Muscle of arm (tissue), 12 donors: ENCODE data around the gene SMG6. TPM values are rescaled to one million over a fixed set of nuclear protein-coding genes. Genes with fewer than 3 reads are reported as not detected.
A peak's percentile ranks its signal among the peaks of the same experiment; 100 is the strongest.

Source experiments
- DNase-seq: peaks from one replicate; pipeline ENCODE4 v3.0.0-alpha.2; 2013
- polyA plus RNA-seq, 12 donors: library from polyadenylated mRNA; unstranded; fragments of 120-200 nt; gene quantifications; one replicate each; pipeline ENCODE4 v1.2.1, GENCODE V29; 2013; ENCODE audit not compliant: insufficient read length in 12 of 12

The SMG6 gene
- polyA plus RNA-seq, 12 donors, result 12.2 to 33.6 (median 18.2) TPM; not detected in 1

DNA sequence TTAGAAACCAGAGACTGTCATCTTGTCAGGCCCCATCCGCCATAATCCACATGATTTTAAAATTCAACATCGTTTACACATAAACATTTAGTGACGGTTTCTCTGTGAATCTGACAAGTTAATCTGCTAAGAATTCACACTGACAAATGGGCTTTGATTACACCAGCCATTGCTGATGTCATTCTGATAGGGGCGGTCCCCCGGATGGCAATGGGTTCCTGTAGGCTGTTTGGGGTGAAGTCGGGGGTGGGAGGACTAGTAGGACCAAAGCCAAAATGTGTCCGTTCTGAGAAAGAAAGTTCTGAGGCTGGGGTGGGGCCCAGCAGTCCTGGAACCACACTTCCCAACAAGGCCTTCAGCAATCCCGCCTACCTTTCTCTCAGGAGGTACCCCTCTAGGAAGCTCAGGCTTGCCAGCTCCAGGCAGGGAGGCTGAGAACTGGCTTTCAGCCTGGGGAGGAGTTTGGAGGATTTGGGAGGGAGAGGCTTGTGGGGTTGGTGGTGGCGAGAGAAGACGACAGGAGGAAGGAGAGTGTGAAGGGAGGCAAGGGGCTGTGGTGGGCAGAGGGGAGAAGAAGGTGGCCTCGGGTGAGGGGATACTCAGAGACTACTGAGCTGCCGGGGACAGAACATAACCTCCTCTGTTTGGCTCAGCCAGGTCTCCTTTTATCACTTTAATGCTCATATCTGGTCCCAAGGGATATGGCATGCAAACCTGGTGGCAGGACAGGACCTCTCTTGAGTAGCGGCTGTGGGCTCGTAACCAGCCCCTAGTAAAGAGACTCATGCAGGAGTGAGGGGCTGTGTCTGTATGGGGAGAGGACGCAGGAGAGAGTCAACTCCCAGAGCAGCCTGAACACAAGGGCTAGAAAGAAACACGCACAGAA lies 240.1 kb downstream of the SMG6 start:
- no peak for DNase-seq

DNA sequence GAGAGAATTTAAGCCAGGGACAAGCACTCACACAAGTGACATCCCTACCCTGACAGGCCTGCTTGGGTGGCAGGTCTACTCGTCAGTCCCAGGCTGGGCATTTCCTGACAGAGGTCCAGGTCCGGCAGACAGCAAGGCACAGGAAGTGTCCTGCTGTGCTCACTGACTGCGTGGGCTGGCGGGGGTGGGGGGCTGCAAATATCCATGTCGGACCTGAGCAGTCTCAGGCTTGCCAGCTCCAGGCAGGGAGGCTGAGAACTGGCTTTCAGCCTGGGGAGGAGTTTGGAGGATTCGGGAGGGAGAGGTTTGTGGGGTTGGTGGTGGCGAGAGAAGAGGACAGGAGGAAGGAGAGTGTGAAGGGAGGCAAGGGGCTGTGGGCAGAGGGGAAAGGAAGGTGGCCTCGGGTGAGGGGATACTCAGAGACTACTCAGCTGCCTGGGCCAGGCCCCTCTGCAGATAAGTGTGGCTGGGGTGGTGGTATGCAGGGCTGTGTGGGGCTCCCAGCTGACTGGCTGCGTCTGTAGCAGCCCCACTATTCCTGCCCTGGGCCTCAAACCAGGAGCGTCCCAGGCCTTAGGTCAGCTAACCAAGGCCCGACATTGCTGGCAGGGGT lies 240.9 kb downstream of the SMG6 start:
- no peak for DNase-seq

DNA sequence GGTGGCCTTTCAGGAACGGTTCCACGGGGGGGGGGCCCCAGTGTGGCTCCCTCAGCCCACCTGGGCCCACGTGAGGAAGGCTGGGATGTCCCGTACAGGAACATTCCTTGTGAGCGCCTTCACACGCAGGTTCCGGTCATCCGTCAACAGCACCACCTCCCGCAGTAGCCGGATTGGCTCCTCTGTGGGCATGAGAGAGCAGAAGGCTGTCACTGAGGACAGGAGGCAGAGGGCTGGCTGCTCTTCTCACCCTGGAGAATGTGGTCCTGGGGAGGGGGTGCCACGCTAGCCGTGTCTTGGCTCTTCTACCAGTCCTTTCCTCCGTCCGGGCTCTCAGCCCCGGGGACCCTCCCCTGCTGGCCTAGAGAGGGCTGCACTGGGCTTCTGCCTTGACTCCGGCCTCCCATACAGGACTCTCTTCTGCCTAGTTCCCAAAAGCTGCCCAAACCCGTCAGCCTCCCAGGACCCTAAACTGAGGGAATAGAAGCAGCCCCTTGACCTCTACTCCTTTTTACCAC lies 242.1 kb downstream of the SMG6 start:
- no peak for DNase-seq

DNA sequence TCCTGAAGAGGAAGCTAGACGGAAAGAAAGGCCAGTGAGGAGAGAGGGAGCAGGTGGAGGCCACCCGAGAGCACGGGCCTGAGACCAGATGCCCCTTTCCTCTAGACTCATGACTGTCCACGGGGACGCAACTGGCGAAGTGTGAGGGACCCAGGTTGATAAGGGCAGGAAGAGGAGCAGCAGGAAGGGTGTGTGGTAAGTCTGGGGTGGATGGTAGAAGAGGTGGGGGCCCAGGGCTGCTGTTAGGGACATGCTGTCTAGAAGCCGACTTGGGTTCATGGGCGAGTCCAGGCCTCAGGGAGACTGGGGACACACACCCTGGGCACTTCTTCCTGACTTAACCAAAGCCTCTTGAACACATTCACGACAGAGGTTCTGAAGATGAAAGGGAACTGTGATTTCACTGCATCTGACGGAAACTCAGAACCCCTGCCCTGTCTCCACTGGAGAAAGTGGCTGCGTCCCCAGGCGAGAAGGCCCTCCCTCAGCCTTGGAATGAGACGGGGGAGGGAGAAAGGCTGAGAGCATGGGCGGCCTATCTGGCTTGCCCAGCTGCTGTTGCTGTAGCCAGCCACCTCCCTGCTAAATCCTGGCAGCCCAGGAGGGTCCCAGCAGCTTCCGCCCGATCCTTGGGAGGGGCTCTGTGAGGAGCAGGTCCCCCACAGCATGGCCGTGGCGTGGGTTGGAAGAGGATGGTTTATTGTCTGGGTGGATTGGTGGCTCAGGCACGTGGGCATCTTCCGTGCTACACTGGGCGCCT lies 242.7 kb downstream of the SMG6 start:
- peak; percentile 42 for DNase-seq

DNA sequence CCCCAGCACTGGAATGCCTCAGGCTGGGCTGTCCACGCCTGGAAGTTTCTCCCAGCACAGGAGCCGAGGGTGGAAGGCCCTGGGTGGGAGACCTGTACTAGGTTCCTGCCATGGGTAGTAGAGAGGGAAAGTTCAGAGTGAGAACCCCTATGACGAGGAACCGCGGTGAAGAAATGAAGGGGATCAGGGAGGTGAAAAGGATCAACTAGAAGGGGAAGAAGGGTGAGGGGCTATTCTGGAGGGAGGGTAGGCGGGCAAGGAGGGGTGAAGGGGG lies 243.3 kb downstream of the SMG6 start:
- DNase-seq, result no peak

DNA sequence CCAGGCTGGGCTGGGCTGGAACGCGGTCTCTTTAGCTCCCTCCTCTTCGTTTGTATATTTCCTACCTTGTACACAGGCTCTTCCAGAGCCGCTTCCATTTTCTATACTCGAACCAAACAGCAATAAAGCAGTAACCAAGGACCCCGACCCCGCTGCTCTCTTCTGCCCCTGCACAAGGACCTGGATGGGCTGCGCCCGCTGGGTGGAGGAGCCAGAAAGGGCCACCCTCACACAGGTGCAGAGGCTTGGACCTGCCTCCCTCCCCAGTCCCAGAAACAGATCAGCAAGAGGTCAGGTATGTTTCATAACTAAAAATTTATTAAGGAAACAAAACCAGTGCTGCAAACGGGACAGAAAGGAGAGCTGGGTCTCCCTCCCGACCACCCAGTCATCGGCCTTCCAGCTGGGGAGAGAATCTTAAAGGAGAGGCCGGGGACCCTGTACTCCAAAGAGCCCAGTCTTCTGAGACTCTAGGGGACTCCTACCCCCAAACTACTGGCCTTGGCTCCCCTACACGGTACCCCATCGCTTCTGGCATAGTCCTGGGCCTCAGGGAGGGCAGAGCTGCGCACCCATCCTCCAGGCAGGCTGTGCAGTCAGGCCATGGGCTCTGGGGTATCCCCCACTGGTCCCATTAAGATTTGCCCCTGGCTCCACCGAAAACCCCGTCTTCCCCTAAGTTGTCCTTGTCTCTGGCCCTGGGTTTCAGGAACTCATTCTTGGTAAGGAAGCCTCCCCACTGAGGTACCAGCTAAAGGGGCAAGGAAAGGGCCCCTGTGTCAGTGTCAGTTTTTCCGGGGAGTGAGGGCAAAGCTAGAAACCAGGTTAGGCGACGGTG lies 243.8 kb downstream of the SMG6 start:
- DNase-seq, result no peak

DNA sequence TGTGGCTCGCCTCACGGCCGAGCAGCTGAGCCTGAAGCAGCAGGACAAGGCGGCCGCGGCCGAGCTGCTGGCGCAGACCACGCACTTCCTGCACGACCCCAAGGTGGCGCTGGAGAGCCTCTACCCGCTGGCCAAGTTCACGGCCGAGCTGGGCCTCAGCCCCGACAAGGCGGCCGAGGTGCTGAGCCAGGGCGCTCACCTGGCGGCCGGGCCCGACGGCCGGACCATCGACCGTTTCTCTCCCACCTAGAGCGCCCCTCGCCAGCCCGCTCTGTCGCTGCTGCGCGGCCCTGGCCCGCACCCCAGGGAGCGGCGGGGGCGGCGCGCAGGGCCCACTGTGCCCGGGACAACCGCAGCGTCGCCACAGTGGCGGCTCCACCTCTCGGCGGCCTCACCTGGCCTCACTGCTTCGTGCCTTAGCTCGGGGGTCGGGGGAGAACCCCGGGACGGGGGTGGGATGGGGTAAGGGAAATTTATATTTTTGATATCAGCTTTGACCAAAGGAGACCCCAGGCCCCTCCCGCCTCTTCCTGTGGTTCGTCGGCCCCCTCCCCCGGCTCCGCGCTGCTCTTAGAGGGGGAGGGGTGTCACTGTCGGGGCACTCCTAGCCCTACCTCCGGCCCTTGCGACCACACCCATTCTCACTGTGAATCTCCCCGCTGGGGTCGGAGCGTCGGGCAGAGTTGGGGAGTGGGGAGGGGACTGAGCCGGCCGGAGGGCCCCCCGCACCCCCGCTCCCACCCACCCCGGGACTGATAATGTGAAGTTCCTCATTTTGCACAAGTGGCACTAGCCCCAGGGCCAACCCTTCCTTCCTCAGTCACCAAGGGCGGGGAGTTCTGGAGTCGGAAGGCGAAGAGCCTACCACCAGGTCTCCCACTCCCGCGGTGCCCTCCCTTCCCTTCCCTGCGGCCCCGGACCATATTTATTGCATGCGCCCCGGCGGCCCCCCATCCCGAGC lies 244.7 kb downstream of the SMG6 start:
- DNase-seq, result peak; percentile 74

DNA sequence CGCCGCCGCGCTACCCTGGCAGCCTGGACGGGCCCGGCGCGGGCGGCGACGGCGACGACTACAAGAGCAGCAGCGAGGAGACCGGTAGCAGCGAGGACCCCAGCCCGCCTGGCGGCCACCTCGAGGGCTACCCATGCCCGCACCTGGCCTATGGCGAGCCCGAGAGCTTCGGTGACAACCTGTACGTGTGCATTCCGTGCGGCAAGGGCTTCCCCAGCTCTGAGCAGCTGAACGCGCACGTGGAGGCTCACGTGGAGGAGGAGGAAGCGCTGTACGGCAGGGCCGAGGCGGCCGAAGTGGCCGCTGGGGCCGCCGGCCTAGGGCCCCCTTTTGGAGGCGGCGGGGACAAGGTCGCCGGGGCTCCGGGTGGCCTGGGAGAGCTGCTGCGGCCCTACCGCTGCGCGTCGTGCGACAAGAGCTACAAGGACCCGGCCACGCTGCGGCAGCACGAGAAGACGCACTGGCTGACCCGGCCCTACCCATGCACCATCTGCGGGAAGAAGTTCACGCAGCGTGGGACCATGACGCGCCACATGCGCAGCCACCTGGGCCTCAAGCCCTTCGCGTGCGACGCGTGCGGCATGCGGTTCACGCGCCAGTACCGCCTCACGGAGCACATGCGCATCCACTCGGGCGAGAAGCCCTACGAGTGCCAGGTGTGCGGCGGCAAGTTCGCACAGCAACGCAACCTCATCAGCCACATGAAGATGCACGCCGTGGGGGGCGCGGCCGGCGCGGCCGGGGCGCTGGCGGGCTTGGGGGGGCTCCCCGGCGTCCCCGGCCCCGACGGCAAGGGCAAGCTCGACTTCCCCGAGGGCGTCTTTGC lies 245.6 kb downstream of the SMG6 start:
- no peak for DNase-seq

DNA sequence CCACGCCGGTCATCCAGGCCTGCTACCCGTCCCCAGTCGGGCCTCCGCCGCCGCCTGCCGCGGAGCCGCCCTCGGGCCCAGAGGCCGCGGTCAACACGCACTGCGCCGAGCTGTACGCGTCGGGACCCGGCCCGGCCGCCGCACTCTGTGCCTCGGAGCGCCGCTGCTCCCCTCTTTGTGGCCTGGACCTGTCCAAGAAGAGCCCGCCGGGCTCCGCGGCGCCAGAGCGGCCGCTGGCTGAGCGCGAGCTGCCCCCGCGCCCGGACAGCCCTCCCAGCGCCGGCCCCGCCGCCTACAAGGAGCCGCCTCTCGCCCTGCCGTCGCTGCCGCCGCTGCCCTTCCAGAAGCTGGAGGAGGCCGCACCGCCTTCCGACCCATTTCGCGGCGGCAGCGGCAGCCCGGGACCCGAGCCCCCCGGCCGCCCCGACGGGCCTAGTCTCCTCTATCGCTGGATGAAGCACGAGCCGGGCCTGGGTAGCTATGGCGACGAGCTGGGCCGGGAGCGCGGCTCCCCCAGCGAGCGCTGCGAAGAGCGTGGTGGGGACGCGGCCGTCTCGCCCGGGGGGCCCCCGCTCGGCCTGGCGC lies 246.3 kb downstream of the SMG6 start:
- DNase-seq, result no peak

DNA sequence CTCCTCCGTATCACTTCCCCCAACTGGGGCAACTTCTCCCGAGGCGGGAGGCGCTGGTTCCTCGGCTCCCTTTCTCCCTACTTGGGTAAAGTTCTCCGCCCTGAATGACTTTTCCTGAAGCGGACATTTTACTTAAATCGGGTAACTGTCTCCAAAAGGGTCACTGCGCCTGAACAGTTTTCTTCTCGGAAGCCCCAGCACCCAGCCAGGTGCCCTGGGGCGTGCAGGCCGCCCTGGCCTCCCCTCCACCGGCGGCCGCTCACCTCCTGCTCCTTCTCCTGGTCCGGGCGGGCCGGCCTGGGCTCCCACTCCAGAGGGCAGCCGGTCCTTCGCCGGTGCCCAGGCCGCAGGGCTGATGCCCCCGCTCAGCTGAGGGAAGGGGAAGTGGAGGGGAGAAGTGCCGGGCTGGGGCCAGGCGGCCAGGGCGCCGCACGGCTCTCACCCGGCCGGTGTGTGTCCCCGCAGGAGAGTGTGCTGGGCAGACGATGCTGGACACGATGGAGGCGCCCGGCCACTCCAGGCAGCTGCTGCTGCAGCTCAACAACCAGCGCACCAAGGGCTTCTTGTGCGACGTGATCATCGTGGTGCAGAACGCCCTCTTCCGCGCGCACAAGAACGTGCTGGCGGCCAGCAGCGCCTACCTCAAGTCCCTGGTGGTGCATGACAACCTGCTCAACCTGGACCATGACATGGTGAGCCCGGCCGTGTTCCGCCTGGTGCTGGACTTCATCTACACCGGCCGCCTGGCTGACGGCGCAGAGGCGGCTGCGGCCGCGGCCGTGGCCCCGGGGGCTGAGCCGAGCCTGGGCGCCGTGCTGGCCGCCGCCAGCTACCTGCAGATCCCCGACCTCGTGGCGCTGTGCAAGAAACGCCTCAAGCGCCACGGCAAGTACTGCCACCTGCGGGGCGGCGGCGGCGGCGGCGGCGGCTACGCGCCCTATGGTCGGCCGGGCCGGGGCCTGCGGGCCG lies 247.1 kb downstream of the SMG6 start:
- DNase-seq, result peak; percentile 49

DNA sequence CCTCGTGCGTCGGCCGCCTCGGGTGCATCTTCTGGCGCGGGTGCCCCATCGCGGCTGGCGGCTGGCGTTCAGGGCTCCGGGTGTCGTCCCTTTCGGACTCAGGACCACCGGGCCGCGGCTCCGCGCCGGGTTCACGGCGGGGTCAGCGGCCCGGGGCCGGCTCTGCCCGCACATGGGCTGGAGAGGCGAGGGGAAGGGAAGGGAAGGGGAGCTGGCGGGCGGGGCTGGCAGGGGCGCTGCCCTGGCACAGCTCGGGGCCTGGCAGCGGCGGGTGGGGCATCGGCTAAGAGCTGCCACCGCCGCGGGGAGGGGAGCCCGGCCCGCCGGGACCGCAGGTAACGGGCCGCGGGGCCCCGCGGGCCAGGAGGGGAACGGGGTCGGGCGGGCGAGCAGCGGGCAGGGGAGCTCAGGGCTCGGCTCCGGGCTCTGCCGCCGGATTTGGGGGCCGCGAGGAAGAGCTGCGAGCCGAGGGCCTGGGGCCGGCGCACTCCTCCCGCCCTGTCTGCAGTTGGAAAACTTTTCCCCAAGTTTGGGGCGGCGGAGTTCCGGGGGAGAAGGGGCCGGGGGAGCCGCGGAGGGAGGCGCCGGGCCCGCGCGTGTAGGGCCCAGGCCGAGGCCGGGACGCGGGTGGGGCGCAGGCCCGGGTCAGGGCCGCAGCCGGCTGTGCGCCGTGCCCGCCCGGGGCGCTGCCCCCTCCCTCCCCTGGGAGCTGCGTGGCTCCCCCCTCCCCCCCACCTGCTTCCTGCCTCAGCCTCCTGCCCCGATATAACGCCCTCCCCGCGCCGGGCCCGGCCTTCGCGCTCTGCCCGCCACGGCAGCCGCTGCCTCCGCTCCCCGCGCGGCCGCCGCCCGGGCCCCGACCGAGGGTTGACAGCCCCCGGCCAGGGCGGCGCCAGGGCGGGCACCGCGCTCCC lies 248.0 kb downstream of the SMG6 start:
- no peak for DNase-seq

DNA sequence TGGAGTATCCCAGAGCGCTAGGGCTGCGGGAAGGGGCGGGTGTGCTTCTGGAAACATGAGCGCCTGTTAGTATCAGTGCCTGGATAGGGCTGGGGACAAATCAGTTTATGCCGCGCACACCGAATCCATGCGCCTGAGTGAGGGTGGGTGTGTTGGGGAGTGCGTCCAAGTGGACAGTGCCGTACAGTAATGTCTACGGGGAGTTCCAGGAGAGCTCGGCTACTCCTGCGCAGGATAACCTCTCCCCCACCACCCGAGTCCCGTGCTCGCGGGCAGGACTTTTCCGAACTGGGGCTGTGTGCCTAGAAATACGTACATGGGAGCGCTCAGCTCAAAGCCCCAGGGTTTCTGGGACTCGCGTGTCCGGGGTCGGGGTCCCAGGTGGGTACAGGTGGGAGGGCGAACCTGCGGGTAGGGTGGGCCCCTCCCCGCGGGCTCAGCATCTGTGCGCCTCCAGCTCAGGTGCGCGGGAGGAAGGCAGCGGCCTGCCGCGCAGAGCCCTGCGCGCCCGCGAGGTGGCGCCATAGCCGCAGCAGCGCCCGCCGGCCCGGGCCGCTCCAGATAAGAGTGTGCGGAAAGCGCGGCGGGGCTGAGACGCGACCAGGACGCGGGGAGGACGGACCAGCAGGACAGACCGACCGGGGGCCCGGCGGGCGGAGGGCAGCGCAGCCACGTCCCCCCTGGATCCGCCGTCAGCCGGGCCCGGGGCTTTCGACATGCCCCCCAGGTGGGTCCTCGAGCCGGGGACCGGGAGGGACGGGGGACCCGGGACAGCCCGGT lies 248.9 kb downstream of the SMG6 start, which contains the start of gene HIC1:
HIC1 (plus strand) TSS at position 592 of the 780 bp plus-strand sequence. CDS start 1,588 bp downstream, outside the sequence.
- peak; percentile 79 for DNase-seq

DNA sequence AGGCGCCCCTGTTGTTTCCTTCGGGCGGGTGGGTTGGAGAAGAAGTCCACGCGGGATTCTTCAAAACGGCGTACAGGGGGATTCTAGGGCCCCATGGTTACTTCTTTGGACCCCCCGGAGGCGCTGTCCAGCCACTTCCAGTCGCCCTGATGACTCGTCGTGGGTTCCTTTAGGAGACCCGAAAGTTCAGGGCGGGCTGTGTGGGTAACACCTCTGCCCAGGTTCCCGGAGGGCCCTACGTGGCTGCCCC lies 249.4 kb downstream of the SMG6 start:
- no peak for DNase-seq

DNA sequence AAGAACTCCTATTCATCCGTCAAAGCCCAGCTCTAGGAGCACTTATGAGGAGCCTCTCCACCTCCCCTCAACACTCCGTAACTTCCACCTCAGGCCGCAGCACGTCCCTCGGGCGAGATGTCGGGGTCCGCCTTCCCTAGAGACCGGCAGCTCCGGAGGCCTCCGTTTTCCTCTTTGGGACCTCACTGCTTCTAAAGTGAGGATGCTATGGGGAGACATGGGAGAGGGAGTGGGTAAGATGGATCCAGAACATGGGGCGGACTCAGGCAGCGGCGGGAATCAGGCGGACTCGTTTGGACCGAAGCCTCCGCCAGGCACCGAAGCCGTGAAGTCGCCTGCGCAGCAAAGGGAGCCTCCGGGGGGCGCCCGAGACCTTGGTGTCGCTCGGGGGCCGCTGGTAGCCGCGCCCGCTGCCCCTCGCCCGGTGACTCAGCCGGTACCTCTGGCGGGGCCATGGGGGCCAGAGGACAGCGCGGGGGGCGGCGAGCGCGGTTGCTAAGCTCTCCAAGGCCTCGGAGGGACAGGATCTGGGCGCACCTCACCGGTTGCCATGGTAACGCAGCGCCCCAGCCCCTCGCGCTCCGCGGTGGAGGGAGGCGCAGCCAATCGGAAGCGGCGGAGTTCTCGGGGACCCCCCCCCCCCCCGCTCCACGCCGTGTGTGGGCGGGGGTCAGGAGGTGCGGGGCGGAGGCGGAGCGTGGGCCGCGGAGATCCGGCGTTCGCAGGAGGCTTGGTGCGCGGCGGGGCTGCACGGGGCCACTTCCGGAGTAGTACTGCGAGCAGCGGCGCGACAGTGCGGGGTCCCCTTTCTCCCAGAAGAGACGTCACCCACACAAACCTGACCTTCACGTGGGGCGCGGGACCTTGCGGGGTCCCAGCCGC lies 250.0 kb downstream of the SMG6 start:
- peak; percentile 63 for DNase-seq

DNA sequence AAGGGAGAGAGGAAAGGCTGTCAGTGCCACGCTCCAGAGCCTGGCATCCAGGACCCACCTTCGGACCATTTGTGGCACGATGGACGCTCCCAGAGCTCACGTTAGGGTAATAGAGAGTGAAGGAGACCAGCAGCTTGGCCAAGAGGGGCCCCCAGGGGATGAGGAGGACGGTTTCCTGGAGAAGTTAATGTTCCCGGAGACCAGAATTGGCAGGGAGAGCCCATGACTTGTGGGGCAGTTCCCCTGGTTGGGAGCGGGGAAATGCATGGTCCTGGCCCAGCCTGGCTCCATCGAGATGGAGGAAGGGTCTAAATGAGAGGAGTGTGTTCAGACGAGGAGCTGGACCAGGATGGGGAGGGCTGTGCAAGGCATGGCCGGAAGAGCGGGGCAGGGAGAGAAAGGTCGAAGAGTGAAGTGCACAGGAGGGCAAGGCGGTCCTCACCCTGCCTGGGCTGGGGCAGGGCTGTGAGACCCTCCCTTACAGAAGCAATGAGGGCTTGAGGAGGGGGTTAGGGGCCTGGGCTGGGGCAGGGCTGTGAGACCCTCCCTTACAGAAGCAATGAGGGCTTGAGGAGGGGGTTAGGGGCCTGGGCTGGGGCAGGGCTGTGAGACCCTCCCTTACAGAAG lies 251.5 kb downstream of the SMG6 start:
- DNase-seq, result no peak
